IPS-NIHi7 (cell line): ENCODE measurements around the gene SMIM7.
"Not testable (repeated sequence)": the region's sequence is repeated elsewhere in the genome, so short reads cannot be mapped to it uniquely, and the experiment has no call there.

Experiments
- DNase-seq: peaks from one replicate; pipeline ENCODE4 v3.0.0; 2012; ENCODE audit warnings: mixed read lengths; ENCODE audit errors: extremely low spot score

The SMIM7 gene

DNA sequence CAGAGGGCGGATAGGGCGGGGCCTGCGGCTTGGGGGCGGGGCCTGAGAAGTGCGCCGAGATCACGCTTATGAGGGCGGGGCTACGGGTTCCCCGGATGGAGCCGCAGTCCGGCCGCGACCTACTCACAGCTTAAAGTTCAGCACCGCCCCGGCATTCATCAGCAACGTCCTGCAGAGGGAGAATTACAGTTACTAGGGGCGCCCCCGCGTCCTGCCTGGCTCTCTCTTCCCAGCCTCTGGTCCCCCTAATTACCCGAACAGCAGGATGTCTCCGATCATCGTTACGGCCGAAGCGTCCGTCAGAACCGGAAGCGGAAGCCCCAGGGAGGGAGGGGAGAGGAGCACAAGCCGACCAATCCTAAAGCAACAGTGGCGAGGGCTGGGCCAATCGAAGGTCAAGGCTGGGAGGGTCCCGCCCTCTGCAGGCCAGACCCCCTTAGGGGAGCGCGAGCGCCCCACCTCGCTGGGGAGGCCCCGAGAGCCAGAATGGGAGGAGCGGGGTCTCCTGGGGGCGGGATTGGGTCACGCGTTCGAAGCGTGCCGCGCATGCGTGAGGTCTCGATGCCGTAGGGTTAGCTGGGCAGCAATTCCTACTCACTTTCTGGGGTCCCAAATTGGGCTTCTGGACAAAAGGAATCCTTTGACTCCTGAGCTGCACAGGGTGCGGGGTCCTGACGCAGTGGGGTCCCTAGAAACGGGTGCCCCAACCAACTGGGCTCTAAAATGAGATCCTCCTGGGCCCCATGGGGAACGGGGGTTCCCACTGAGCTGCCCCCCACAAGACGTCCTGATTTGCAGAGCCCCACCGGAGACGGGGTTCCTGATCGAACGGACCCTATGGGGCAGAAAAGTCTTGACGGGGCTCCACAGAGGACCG lies at the start of gene SMIM7:
TSS of gene SMIM7 (minus strand) at position 313 of the 877 bp plus-strand sequence. CDS start at position 279, 34 bp downstream.
- DNase-seq, result peak; percentile 100

DNA sequence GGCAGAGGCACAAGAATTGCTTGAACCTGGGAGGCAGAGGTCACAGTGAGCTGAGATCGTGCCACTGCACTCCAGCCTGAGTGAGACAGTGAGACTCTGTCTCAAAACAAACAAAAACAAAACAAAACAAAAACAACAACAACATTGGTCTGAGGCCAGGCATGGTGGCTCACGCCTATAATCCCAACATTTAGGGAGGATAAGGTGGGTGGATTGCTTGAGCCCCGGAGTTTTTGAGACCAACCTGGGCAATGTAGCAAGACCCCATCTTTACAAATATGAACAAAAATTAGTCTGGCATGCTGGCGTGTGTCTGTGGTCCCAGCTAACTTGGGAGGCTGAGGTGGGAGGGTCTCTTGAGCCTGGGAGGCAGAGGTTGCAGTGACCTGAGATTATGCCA lies 43.7 kb upstream of the SMIM7 start:
- no peak for DNase-seq

DNA sequence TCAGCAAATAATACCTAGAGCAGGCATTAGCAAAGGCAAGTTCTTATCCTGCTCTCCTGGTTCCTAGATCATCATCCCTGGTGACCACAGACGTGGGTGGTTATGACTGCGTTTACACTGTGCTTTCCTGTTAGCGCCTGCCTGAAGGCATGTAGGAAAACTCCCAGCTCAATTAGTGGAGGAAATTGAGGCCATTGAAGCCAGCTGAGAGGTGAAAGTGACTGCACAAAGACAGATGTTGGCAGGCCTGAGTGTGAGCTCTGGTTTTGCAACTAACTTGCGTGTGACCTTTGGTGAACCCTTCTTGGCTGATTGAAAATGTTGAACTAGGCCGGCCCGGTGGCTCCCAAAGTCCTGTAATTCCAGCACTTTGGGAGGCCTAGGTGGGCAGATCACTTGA lies 42.2 kb upstream of the SMIM7 start:
- DNase-seq, result no peak

DNA sequence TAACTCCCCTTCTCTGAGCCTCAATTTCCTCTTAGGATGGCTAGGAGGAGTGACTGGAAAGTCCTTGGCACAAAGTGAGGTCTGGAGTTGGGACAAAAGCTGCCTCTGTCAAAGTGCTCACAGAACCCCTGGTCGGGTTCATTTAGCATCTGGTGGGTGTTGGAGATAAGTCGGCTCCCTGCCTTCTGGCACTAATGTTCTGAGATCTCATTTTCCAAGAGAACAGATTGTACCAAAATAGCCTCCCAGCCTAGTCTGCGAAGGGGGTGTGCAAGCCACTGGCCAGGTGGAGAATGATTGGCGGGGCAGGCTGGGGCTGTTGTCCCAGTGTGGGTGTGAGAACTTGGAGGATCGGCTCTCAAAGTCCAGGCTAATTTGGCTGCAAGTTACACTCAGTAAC lies 39.0 kb upstream of the SMIM7 start:
- DNase-seq, result no peak

DNA sequence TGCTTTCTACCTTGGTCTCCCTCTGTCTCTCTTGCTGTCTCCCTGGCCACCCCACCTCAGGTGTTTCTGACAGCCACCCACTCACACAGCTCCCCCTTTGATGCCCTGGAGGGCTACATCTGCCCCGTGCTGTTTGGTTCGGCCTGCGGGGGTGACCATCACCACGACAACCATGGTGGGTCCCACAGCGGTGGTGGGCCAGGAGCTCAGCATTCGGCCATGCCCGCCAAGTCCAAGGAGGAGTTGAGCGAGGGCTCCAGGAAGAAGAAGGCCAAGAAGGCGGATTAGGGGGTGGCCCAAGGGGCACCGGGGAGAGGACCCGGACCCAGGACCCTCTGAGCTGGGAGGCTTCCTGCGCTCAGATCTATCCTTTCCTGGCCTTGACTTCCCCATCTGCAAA lies 28.1 kb upstream of the SMIM7 start:
- no peak for DNase-seq

DNA sequence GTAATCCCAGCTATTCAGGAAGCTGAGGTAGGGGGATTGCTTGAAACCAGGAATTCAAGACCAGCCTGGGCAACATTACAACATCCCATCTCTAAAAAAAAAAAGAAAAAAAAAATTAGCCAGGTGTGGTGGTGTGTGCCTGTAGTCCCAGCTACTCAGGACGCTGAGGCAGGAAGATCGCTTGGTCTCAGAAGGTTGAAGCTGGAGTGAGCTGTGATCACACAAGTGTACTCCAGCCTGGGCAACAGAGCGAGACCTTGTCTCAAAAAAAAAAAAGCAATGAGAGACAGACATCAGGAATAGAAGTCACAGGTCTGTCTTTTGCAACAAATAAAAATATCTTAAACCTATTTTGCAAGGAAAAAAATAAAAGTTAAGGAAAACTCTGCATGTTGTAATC lies 24.3 kb upstream of the SMIM7 start:
- DNase-seq, result no peak

DNA sequence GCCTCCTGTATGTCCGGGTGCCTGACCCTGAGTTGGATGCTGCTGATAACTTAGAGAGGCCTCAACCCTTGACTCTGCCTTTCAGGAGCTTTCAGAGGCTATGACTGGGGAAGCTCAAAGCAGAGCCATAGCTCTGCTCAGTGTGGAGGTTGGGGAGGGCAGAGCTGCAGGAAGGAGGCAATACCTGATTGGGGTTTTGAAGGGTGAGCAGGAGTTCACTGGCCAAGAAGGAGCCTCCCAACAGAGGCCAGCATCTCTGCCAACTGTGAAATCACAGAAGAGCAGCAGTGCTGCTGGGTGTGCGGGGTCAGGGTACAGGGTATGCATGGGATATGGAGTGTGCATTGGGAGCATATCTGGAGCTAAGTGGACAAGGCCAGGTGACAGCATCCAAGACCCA lies 22.6 kb upstream of the SMIM7 start:
- DNase-seq, result no peak

DNA sequence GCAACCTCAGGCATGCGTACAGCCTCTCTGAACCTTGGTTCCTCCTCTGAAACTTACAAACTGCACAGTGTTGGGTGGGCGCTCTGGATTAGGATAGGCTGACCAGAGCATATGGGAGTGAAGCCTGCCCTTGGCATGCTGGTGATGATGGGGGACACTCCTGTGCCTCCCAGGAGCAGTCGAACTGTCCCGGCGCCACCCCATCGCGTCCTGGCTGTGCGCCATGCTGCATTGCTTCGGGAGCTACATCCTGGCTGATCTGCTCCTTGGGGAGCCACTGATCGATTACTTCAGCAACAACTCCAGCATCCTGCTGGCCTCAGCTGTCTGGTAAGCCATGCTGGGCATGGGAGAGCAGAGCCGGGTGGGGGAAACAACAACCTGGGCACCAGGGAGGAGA lies 19.9 kb upstream of the SMIM7 start:
- no peak for DNase-seq

DNA sequence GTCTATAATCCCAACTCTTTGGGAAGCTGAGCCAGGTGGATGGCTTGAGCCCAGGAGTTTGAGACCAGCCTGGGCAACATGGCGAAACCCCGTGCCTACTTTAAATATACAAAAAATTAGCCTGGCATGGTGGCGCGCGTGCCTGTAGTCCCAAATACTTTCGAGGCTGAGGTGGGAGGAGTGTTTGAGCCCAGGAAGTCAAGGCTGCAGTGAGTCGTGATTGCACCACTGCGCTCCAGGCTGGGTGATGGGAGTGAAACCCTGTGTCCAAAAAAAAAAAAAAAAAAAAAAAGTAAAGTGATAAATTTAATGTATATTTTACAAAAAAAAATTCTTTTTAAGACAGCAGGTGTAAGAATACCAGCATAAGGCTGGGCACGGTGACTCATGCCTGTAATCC lies 18.6 kb upstream of the SMIM7 start:
- no peak for DNase-seq

DNA sequence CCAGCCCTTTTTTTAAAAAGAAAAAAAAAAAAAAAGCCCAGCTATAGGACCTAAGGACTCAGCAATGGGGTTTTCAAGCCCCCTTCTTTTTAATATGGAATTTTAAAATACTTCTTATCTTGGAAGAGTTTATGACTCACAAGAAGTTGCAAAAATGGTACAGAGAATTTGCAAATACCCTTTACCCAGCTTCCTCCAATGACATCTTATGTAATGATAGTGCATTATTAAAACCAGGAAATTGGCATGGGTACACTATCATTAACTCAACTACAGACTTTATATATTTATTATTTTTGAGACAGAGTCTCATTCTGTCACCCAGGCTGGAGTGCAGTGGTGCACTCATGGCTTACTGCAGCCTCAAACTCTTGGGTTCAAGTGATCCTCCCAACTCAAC lies 17.1 kb upstream of the SMIM7 start:
- no peak for DNase-seq

DNA sequence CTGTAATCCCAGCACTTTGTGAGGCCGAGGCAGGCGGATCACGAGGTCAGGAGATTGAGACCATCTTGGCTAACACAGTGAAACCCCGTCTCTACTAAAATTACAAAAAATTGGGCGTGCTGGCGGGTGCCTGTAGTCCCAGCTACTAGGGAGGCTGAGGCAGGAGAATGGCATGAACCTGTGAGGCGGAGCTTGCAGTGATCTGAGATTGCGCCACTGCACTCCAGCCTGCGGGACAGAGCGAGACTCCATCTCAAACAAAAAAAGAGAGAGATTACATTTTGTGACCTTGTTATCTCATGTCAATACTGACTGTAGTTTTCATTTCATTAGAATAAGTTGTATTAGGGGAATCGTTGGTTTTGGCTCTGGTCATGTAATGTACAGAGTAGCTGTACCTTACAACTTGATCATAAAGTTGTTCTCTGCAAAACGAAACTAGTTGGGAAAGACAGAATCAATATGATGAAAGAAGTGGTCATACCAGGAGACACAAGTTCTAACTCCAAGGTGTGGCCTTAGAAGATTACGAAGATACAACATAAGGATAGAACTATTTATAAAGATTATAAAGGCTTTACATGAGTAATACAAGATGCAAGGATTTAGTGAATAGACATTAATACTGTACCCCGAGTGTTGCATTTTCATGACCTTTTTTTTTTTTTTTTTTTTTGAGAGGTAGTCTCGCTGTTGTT lies 16.3 kb upstream of the SMIM7 start:
- DNase-seq, result no peak

DNA sequence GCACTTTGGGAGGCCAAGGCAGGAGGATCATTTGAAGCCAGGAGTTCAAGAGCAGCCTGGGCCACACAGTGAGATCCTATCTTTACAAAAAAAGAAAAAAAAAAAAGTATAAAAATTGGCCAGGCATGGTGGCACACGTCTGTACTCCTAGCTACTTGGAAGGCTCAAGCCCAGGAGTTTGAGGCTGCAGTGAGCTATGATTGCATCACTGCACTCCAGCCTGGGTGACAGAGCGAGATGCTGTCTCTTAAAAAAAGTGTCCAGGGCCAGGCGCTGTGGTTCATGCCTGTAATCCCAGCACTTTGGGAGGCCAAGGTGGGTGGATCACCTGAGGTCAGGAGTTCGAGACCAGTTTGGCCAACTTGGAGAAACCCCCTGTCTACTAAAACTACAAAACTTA lies 13.9 kb upstream of the SMIM7 start:
- DNase-seq, result not testable (repeated sequence)

DNA sequence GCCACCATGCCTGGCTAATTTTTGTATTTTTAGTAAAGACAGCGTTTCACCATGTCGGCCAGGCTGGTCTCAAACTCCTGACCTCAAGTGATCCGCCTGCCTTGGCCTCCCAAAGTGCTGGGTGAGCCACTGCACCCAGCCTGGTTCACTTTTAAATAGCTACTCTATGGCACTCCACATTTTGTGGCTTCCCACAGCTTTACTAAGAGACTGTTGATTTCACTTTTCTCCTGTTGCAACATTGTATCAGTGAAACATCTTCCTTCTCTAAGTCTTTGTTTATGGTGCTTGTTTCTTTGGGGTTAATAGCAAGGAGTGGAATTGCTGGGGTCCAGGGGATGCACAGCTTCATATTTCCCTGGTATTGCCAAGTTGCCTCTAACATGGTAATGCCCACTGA lies 13.3 kb upstream of the SMIM7 start:
- DNase-seq, result no peak

DNA sequence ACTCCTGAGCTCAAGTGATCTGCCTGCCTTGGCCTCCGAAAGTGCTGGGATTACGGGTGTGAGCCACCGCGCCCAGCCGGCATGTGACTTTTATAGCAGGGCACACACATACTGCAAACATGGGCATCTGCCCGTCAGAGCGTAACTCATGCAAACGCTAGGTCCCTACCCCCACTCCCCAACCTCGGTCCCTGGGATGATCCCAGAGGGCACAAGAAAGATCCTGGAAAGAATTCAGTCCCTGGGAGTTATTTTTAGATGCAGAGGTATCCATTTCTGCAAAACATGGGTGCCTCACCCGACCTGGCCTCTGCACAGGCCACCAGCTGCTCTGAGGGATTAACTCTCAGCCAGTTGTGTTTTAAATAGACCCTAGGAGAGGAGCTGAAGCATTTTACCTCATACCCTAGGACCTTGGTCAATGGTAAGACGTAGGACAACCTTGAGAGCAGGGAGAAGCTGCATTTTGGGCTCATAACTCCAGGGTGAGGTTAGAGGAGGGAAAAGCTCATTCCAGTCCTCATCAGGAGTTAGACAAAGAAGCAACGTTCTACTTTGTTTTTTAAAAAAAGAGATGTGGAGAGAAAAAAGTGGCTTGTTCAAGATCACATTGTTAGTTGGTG lies 11.8 kb upstream of the SMIM7 start:
- no peak for DNase-seq

DNA sequence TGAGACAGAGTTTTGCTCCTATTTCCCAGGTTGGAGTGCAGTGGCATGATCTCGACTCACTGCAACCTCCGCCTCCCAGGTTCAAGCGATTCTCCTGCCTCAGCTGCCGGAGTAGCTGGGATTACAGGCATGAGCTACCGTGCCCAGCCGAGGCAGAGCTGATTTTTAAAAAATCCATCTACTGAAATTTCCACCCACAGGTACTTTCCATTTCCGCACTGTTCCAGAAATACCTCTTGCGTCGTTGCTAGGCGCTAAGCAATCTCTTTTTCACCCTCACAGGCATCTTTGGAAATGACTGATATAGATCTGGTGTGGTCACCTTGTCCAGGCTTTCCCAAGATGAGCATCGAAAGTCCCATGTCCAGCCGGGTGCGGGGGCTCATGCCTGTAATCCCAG lies 10.3 kb upstream of the SMIM7 start:
- no peak for DNase-seq

DNA sequence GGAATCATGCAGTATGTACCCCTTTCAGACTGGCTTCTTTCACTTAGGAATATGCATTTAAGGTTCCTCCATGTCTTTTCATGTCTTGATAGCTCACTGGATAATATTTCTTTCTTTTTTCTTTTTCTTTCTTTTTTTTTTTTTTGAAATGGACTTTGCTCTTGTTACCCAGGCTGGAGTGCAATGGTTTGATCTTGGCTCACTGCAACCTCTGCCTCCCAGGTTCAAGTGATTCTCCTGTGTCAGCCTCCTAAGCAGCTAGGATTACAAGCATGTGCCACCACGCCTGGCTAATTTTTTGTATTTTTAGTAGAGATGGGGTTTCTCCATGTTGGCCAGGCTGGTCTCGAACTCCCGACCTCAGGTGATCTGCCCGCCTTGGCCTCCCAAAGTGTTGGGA lies 8.8 kb upstream of the SMIM7 start:
- not testable (repeated sequence) for DNase-seq

DNA sequence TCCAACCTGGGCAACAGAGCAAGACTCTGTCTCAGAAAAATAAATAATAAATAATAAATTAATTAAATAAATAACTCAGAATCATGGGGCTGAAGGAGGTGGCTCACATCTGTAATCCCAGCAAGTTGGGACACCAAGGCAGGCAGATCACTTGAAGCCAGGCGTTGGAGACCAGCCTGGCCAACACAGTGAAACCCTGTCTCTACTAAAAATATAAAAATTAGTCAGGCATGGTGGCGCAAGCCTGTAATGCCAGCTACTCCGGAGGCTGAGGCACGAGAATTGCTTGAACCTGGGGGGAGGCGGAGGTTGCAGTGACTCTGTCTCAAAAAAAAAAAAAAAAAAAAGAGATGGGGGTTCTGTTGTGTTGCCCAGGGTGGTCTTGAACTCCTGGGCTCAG lies 8.2 kb upstream of the SMIM7 start:
- no peak for DNase-seq

DNA sequence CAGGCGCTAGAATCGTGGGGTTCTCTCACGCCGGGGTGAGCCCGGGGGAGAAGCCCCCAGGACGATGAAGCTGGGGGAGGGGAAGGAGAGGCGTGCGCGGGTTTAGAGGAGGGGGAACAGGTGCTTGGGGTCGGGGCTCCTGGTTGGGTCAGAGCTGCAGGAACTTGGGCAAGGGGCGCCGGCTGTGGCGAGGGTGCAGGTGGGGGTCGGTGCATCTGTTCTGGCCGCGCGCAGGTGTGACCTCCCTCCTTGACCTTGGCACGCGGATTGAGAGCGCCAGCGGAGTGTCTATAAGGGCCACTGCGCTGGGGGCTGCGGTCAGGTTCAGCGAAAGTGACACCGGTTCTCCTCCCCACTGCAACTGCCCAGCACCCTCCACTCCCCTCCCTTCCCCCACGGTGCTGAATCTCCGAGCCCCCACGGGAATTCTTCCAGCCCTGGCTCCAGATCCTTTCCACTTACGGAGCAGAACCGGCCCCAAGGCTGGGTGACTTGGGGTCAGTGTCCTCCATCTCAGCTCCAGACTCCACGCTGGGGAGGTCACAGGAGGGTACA lies 1.6 kb upstream of the SMIM7 start:
- DNase-seq, result peak; percentile 22

DNA sequence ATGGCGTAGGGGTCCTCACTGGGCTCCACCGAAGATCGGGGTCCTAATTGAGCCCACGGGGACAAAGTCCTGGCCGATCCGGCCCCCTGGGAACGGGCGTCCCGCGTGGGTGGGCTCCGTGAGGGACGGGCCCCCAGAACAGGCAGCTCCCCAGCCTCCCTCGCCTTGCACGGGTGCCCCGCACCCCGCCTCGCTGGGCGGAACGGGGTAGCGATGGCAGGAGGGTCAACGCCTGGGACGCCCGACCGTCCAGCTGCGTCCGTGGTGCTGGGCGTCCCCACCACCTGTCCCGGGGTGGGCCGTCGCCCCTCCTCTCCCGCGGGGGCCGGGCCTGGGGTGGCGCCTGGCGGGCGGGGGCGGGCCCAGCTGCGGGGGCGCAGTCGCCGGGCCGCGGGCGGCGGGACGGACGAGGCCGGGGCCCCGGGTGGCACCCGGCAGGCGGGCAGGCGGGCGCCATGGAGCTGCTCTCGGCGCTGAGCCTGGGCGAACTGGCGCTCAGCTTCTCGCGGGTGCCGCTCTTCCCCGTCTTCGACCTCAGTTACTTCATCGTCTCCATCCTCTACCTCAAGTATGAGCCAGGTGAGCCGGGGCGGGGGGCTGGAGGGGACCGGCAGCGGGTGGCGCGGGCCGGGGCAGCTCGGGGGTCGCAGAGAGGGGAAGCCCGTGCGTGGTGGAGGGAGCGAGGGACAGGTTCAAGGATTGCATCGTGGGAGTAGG lies 977 bp upstream of the SMIM7 start, which contains the start of gene TMEM38A:
TSS of gene TMEM38A (plus strand) at position 377 of the 717 bp plus-strand sequence. CDS start at position 456, 79 bp downstream.
- peak; percentile 64 for DNase-seq

DNA sequence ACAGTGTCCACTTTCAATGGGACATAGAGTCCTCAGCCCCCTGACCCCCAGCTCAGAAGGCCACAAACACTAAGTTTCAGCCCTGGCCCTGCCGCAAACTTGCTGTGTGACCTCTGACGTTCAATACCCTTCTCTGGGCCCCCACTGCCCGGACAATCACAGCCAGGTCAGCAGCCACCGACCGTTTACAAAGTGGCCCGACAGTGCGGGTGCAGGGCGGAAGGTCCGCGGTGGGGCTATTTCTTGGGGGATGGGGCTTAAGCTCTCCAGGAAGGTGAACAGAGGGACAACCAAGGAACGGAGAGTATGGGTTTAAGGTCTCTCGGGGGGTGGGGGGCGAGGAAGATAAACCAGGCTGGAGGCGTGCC lies 496 bp downstream of the SMIM7 start:
- no peak for DNase-seq

DNA sequence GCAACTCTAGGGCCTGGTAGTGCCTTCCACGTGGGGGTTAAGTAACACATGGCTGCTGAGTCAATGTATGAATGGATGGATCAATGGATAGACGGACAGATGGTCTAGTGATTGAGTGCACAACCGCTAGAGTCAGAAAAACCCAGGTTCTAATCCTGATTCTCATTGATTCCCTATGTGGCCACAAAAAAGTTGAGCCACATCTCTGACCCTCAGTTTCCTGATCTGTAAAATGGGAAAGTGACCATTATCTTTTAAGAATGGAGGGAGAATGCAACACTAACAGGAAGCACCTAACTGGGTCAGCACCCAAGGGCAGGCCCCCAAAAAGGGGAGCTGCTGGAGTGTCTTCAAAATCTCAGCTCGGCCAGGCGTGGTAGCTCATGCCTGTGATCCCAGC lies 2.6 kb downstream of the SMIM7 start:
- no peak for DNase-seq

DNA sequence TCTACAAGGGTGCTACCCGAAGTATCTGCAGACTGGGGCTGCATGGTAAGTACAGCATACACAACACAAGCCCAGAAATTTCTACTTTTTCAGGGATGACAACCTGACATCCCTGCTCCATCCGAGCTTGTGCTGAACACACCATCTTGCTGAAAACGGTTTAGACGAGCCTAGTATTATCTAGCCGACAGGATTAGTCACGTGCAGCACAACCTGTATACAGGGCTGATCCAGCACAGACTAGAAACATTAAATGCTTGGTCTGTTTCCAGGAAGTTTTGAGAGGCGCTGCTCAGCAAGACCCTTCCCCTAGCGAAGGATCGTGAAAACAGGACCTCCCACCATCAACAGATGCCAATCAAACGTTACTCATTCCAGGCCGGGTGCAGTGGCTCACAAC lies 4.2 kb downstream of the SMIM7 start:
- no peak for DNase-seq
